Memory B cell (primary cell): ENCODE data around the gene RRAD.
A peak's percentile ranks its signal among the peaks of the same experiment; 100 is the strongest.
"Not testable (repeated sequence)": the region's sequence is repeated elsewhere in the genome, so short reads cannot be mapped to it uniquely, and the experiment has no call there.

Experiments used
- ATAC-seq: fragments of 150-1000 bp; cut with Tn5 transposase; 2 replicates; pipeline ENCODE4 v1.10.0; 2021; ENCODE audit warnings: low read depth, mild to moderate bottlenecking, moderate library complexity
- DNase-seq, 2 donors: peaks; one replicate each; pipeline ENCODE4 v3.0.0; 2022; ENCODE audit warnings: low spot score in 2 of 2
- H3K27ac Mint-ChIP-seq: one replicate; pipeline ENCODE4 v1.8.0; 2022; ENCODE audit warnings: mild to moderate bottlenecking, moderate library complexity, mixed read lengths
- H3K27me3 Mint-ChIP-seq: one replicate; pipeline ENCODE4 v1.8.0; 2022; ENCODE audit warnings: mixed read lengths
- H3K36me3 Mint-ChIP-seq: one replicate; pipeline ENCODE4 v1.8.0; 2022; ENCODE audit warnings: mild to moderate bottlenecking, mixed read lengths
- H3K4me1 Mint-ChIP-seq: one replicate; pipeline ENCODE4 v1.8.0; 2022; ENCODE audit warnings: mixed read lengths
- H3K4me3 Mint-ChIP-seq: one replicate; pipeline ENCODE4 v1.8.0; 2022; ENCODE audit warnings: mild to moderate bottlenecking, moderate library complexity, mixed read lengths
- H3K9me3 Mint-ChIP-seq: one replicate; pipeline ENCODE4 v1.8.0; 2022; ENCODE audit warnings: mixed read lengths

Gene RRAD

GRCh38 chr16:66958857-66959703, 33.7 kb upstream of the RRAD start:
- Mint-ChIP-seq H3K27ac (no peak overlapping the region), H3K27me3 (peaks cover 4% of the 10 kb centered on the region), H3K4me3 (peak overlapping the region; percentile 42), H3K36me3 (no peaks in the 10 kb centered on the region), H3K4me1 (peaks cover 22% of the 10 kb centered on the region), H3K9me3 (no peaks in the 10 kb centered on the region)
- no peak for ATAC-seq
- no peak for DNase-seq

GRCh38 chr16:66956154-66956457, 30.8 kb upstream of the RRAD start:
- Mint-ChIP-seq H3K27me3 (peaks cover 17% of the 10 kb centered on the region), H3K4me1 (peaks cover 12% of the 10 kb centered on the region)
- DNase-seq, H3K36me3 Mint-ChIP-seq, H3K4me3 Mint-ChIP-seq, ATAC-seq, H3K27ac Mint-ChIP-seq, H3K9me3 Mint-ChIP-seq: not testable (repeated sequence)

DNA sequence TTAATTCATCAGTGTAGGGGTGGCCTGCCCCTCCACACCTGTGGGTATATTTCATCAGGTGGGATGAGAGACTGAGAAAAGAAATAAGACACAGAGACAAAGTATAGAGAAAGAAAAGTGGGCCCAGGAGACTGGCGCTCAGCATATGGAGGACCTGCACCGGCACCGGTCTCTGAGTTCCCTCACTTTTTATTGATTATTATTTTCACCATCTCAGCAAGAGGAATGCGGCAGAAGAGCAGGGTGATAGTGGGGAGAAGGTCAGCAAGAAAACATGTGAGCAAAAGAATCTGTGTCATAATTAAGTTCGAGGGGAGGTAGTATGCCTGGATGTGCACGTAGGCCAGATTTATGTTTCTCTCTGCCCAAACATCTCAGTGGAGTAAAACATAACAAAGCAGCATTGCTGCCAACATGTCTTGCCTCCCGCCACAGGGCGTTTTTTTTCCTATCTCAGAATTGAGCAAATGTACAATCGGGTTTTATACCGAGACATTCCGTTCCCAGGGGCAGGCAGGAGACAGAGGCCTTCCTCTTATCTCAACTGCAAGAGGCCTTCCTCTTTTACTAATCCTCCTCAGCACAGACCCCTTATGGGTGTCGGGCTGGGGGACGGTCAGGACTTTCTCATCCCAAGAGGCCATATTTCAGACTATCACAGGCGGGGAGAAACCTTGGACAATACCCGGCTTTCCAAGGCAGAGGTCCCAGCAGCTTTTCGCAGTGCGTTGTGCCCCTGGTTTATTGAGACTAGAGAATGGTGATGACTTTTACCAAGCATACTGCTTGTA, 30.2 kb upstream of the RRAD start:
- DNase-seq, H3K9me3 Mint-ChIP-seq, H3K4me1 Mint-ChIP-seq, H3K36me3 Mint-ChIP-seq, H3K27ac Mint-ChIP-seq, H3K4me3 Mint-ChIP-seq, ATAC-seq: not testable (repeated sequence)
- peaks cover 18% of the 10 kb centered on the region for H3K27me3 Mint-ChIP-seq

- Mint-ChIP-seq H3K4me1 (peaks cover 6% of the 10 kb centered on the region), H3K27ac (no peak overlapping the region), H3K9me3 (peaks cover 3% of the 10 kb centered on the region), H3K27me3 (peaks cover 23% of the 10 kb centered on the region), H3K36me3 (no peaks in the 10 kb centered on the region), H3K4me3 (no peak overlapping the region)
- ATAC-seq (peak; percentile 92), DNase-seq (peak; percentile 60 to 67)
These were observed 28.8 kb upstream of the RRAD start for GRCh38 chr16:66954097-66954659.

- no peak for ATAC-seq
- H3K4me1 Mint-ChIP-seq, result peaks cover 1% of the 10 kb centered on the region
- no peaks in the 10 kb centered on the region for H3K36me3 Mint-ChIP-seq
- H3K4me3 Mint-ChIP-seq, result no peak overlapping the region
- peaks cover 26% of the 10 kb centered on the region for H3K27me3 Mint-ChIP-seq
- H3K9me3 Mint-ChIP-seq, result peaks cover 3% of the 10 kb centered on the region
- no peak for DNase-seq
- no peak overlapping the region for H3K27ac Mint-ChIP-seq
These were observed 28.2 kb upstream of the RRAD start for GRCh38 chr16:66953462-66954096.

- H3K4me1 Mint-ChIP-seq, result peaks cover 7% of the 10 kb centered on the region
- DNase-seq, result no peak
- peaks cover 3% of the 10 kb centered on the region for H3K9me3 Mint-ChIP-seq
- H3K36me3 Mint-ChIP-seq, result no peaks in the 10 kb centered on the region
- no peak overlapping the region for H3K27ac Mint-ChIP-seq
- no peak for ATAC-seq
- H3K27me3 Mint-ChIP-seq, result peaks cover 29% of the 10 kb centered on the region
- no peak overlapping the region for H3K4me3 Mint-ChIP-seq
These were observed 27.2 kb upstream of the RRAD start for GRCh38 chr16:66952430-66953110.

- H3K4me3 Mint-ChIP-seq, result no peak overlapping the region
- H3K27ac Mint-ChIP-seq, result no peak overlapping the region
- no peaks in the 10 kb centered on the region for H3K36me3 Mint-ChIP-seq
- H3K9me3 Mint-ChIP-seq, result peaks cover 3% of the 10 kb centered on the region
- peaks cover 7% of the 10 kb centered on the region for H3K4me1 Mint-ChIP-seq
- ATAC-seq (no peak), DNase-seq (no peak)
- peaks cover 29% of the 10 kb centered on the region for H3K27me3 Mint-ChIP-seq
These were observed 25.8 kb upstream of the RRAD start for GRCh38 chr16:66950971-66951790.

- H3K4me3 Mint-ChIP-seq, result no peak overlapping the region
- H3K27me3 Mint-ChIP-seq, result peaks cover 29% of the 10 kb centered on the region
- H3K9me3 Mint-ChIP-seq, result peaks cover 3% of the 10 kb centered on the region
These were observed 25.1 kb upstream of the RRAD start for GRCh38 chr16:66950437-66950836.

DNA sequence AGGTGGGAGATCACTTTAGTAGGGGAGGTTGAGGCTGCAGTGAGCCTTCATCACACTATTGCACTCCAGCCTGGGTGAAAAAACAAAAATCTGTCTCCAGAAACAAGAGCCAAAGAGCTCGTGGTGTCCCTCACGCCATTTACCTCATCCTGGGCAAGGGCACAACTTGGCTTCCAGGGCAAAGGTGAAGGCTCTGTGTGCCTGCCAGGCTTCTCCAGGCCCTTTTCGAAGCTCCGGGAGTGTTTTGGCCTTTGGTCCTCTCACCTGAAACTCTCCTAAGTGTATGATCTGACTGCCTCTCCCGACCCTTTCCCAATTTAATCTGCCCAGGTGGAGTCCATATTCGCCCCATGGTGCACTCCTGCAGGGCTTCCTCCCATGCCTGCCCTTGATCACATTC, 24.1 kb upstream of the RRAD start:
- DNase-seq, result no peak
- H3K27me3 Mint-ChIP-seq, result peaks cover 29% of the 10 kb centered on the region

More at GRCh38 chr16:66950437-66950836, 25.1 kb upstream of the RRAD start:
- Mint-ChIP-seq H3K36me3 (no peaks in the 10 kb centered on the region), H3K27ac (no peak overlapping the region), H3K4me1 (peaks cover 7% of the 10 kb centered on the region)
- no peak for ATAC-seq
- DNase-seq, result no peak

DNA sequence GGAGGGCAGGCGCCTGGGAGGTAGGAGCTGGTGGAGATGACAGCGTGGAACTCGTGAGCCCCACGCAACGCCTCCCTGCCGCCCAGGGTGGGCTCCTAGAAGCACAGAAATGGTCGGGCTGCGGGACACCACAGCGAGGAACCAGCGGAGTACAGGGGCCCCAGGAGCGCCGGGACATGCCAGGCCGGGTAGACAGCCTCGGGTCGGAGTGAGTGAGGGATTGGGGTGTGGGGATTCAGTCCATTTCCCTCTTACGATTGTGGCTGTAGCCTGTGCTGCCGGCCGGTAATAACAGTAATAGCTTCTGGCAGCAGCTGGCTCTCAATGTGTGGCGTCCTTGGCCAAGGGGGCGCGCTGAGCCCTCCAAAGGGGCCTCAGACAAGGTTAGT, 23.5 kb upstream of the RRAD start:
- no peak overlapping the region for H3K27ac Mint-ChIP-seq
- no peak for ATAC-seq

More for the DNA sequence above, 24.1 kb upstream of the RRAD start:
- peaks cover 7% of the 10 kb centered on the region for H3K4me1 Mint-ChIP-seq
- H3K36me3 Mint-ChIP-seq, result no peaks in the 10 kb centered on the region
- no peak overlapping the region for H3K27ac Mint-ChIP-seq
- H3K9me3 Mint-ChIP-seq, result peaks cover 3% of the 10 kb centered on the region
- no peak overlapping the region for H3K4me3 Mint-ChIP-seq
- ATAC-seq, result no peak

GRCh38 chr16:66948134-66948836, 22.9 kb upstream of the RRAD start:
- DNase-seq (no peak), ATAC-seq (no peak)
- peaks cover 7% of the 10 kb centered on the region for H3K4me1 Mint-ChIP-seq
- H3K4me3 Mint-ChIP-seq, result peak overlapping the region; percentile 88
- peaks cover 26% of the 10 kb centered on the region for H3K27me3 Mint-ChIP-seq
- H3K9me3 Mint-ChIP-seq, result peaks cover 3% of the 10 kb centered on the region
- no peak overlapping the region for H3K27ac Mint-ChIP-seq
- H3K36me3 Mint-ChIP-seq, result no peaks in the 10 kb centered on the region

More for the DNA sequence above, 23.5 kb upstream of the RRAD start:
- peaks cover 3% of the 10 kb centered on the region for H3K9me3 Mint-ChIP-seq
- H3K36me3 Mint-ChIP-seq, result no peaks in the 10 kb centered on the region
- H3K4me3 Mint-ChIP-seq, result no peak overlapping the region
- H3K27me3 Mint-ChIP-seq, result peaks cover 27% of the 10 kb centered on the region
- H3K4me1 Mint-ChIP-seq, result peaks cover 7% of the 10 kb centered on the region
- no peak for DNase-seq

- peaks cover 22% of the 10 kb centered on the region for H3K27me3 Mint-ChIP-seq
- H3K9me3 Mint-ChIP-seq, result peaks cover 3% of the 10 kb centered on the region
- ATAC-seq, result peak; percentile 89
- peak overlapping the region; percentile 88 for H3K4me3 Mint-ChIP-seq
- H3K27ac Mint-ChIP-seq, result no peak overlapping the region
- H3K4me1 Mint-ChIP-seq, result peaks cover 7% of the 10 kb centered on the region
- H3K36me3 Mint-ChIP-seq, result peaks cover 3% of the 10 kb centered on the region
- peak; percentile 77 to 86 for DNase-seq
These were observed 22.1 kb upstream of the RRAD start for GRCh38 chr16:66947302-66948065.
